Head of caudate nucleus (tissue), 42 donors: Measurements from ENCODE around the gene UBE2Q2.
A peak's percentile ranks its signal among the peaks of the same experiment; 100 is the strongest.
"Not testable (repeated sequence)": the region's sequence is repeated elsewhere in the genome, so short reads cannot be mapped to it uniquely, and the experiment has no call there.

Source experiments
- DNase-seq, 42 donors: peaks; one replicate each; pipeline versions ENCODE4 v3.0.0 to v3.0.0-alpha.2; 2020 to 2021; ENCODE audit warnings: mixed read lengths in 7 of 42
- intact Hi-C: fragments of 100-400 bp; cut with DNase I; formaldehyde crosslinking; loops from one replicate; pipeline ENCODE4 v1.15.0; 2022

Gene UBE2Q2

GRCh38 chr15:75861750-75862402 lies 18.6 kb downstream of the UBE2Q2 start:
- intact Hi-C loops: no loop called here
- no peak for DNase-seq

- intact Hi-C loops: no loop called here
- no peak for DNase-seq
Measured at GRCh38 chr15:75862796-75863195, 19.5 kb downstream of the UBE2Q2 start.

- DNase-seq: no peak
- intact Hi-C loops: no loop called here
Measured at GRCh38 chr15:75864213-75865059, 21.2 kb downstream of the UBE2Q2 start.

GRCh38 chr15:75866045-75866444 lies 22.8 kb downstream of the UBE2Q2 start:
- DNase-seq, intact Hi-C loops: not testable (repeated sequence)

GRCh38 chr15:75866916-75867315 lies 23.7 kb downstream of the UBE2Q2 start:
- intact Hi-C loops: no loop called here
- no peak for DNase-seq

GRCh38 chr15:75867449-75867848 lies 24.2 kb downstream of the UBE2Q2 start:
- DNase-seq: no peak
- intact Hi-C loops: no loop called here

- intact Hi-C loops: no loop called here
Measured at GRCh38 chr15:75868019-75868418, 24.8 kb downstream of the UBE2Q2 start.

GRCh38 chr15:75869446-75869845 lies 26.2 kb downstream of the UBE2Q2 start:
- intact Hi-C loops: no loop called here
- DNase-seq: no peak

More at GRCh38 chr15:75868019-75868418, 24.8 kb downstream of the UBE2Q2 start:
- DNase-seq: no peak

GRCh38 chr15:75871589-75871988 lies 28.3 kb downstream of the UBE2Q2 start:
- intact Hi-C loops, DNase-seq: not testable (repeated sequence)

- DNase-seq: no peak
- intact Hi-C loops: no loop called here
Measured at GRCh38 chr15:75872403-75872990, 29.2 kb downstream of the UBE2Q2 start.

GRCh38 chr15:75884041-75884440 lies 40.8 kb downstream of the UBE2Q2 start:
- intact Hi-C loops: no loop called here
- DNase-seq: no peak

- intact Hi-C loops: no loop called here
- no peak for DNase-seq
Measured at GRCh38 chr15:75887178-75887577, 43.9 kb downstream of the UBE2Q2 start.

- intact Hi-C loops: no loop called here
- DNase-seq: no peak
Measured at GRCh38 chr15:75891895-75892294, 48.6 kb downstream of the UBE2Q2 start.

GRCh38 chr15:75895731-75896130 lies 52.5 kb downstream of the UBE2Q2 start:
- DNase-seq: no peak
- intact Hi-C loops: no loop called here

GRCh38 chr15:75900577-75900976 lies 57.3 kb downstream of the UBE2Q2 start:
- intact Hi-C loops: no loop called here
- DNase-seq: no peak

- intact Hi-C loops: no loop called here
- no peak for DNase-seq
Measured at GRCh38 chr15:75902129-75902557, 58.9 kb downstream of the UBE2Q2 start.

- intact Hi-C loops: no loop called here
- DNase-seq: peak; percentile 76 to 96 (median 92)
Measured at GRCh38 chr15:75903331-75904239, 60.3 kb downstream of the UBE2Q2 start, which contains the start of gene FBXO22. Gene FBXO22 (plus strand): TSS chr15:75903878. CDS start chr15:75903964, 86 bp downstream.

- no peak for DNase-seq
- intact Hi-C loops: no loop called here
Measured at GRCh38 chr15:75905231-75905630, 62.0 kb downstream of the UBE2Q2 start.

GRCh38 chr15:75910355-75910754 lies 67.1 kb downstream of the UBE2Q2 start:
- intact Hi-C loops, DNase-seq: not testable (repeated sequence)
